SKM-1 treated with dmso at 0.1 percent for 144 hours (cell line): Measurements from ENCODE around the gene THAP9.
A peak's percentile ranks its signal among the peaks of the same experiment; 100 is the strongest.

ENCODE experiments used
- DNase-seq: peaks from one replicate; lab custom pipeline; 2025; ENCODE audit not compliant: unreplicated experiment; lab: John Stamatoyannopoulos, UW

Gene THAP9

GRCh38 chr4:82951196-82951595 lies 50.7 kb downstream of the THAP9 start:
- DNase-seq = no peak

- DNase-seq = no peak
These were observed 53.7 kb downstream of the THAP9 start for GRCh38 chr4:82954212-82954611.

GRCh38 chr4:82957045-82957444 lies 56.5 kb downstream of the THAP9 start:
- peak; percentile 8 for DNase-seq

DNA sequence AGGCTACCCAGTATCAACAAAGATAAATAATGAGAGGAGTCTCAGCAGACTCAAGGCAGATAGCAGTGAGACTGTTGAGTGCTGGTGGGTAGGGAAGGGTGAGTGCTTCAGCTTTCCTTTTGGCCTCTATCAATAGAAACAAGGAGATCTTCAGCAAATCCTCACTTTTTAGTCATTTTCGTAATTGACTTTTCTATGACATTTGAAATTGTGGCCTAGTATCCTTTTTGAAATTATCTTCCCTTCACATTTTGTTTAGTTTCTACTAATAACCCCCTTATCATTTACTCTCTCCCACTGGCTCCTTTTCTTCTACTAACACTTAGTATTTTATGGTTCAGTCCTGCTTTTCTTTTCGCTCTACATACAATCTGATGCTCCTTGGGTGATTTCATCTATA lies 65.2 kb downstream of the THAP9 start:
- no peak for DNase-seq

DNA sequence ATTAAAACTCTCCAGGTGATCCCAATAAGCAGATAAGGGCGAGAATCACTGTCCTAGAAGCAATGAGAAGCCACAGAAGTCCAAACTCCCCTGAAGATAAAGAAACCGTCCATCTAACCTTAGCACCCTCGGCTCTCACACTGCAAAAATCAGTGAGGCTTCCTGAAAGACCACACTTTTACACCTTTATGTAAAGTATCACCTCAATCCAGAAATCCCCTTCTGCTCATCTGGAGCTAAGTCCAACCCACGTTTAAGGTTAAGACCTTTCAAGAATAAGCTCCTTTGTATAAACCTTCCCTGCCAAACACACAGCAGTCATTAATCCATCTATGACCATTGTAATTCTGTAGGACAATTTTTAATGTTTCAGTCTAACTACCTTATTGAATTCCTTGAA lies 68.4 kb downstream of the THAP9 start:
- no peak for DNase-seq

GRCh38 chr4:82969414-82969813 lies 68.9 kb downstream of the THAP9 start:
- no peak for DNase-seq
